GM18909 (cell line): ENCODE data around the gene THRB.

Source experiments
- ATAC-seq: cut with Tn5 transposase; IDR thresholded peaks from one replicate; pipeline ENCODE4 v1.9.1; 2021; ENCODE audit warnings: mild to moderate bottlenecking; ENCODE audit not compliant: unreplicated experiment, poor library complexity

The THRB gene

DNA sequence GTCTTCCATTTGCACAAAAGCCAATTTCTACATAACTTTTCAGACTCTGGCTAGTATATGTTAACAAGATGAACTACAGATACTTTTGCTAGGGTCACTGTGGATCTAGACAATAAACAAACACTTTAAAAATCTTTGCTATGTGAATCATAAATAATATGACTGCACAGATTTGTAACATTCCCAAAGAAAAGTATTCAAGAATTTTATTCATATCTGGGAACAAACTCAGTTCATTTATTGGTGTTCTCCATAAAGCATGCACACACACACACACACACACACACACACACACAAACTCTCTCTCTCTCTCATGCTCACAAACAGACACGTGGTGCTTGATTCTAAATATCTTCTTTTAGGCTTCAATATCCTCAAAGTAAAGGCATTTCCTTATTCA lies 18.8 kb upstream of the THRB start:
- no peak for ATAC-seq

DNA sequence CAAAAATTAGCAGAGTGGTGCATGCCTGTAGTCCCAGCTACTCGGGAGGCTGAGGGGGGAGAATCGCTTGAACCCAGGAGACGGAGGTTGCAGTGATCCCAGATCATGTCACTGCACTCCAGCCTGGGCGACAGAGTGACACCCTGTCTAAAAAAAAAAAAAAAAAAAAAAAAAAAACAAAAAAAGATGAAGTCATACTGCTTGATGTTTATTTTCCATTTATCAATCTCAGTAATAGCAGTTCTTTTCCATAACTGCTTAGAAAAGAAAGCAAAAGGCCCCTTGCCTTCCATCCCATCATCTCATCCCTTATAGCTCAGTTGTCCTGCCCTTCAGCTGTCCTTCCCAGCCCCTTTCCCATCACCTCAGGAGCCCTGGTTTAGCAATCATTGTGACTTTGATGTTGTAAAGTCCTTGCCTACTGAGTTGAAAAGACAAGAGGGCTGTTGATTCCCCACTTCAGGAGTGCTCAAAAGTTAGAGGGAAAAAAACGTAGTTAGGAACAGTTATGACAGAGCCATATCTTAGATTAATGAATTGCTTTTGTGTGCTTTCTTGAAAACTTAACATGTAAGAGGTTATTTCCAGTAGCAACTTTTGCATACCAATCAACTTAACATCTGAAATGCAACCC lies 18.0 kb upstream of the THRB start:
- ATAC-seq: no peak

DNA sequence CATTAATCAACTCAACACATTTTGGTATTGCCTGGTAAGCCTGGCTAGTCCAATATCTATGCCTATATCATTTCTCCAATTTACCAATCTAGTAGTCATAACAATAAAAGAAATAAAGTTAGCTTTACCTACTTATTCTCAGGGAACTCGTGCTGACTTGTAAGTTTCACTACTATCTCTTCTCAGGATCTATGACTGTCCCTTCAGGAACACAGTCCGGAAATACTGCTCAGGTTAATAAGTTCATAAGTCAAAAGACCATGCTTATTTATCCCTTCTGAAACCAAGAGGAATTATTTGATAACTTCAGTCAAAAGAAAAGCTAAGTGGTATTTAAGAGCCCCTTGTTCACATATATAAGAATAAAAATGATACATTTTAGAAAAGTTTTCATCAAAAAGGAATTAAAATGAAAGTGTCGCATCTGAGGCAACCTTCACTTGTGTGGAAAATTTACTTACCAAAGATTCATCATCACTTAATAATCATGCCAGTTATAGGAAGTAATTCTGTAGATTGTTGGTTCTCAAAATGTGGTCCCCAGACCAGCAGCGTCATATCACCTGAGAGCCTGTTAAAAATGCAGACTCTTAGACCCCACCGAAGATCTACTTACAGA lies 15.5 kb upstream of the THRB start:
- no peak for ATAC-seq

DNA sequence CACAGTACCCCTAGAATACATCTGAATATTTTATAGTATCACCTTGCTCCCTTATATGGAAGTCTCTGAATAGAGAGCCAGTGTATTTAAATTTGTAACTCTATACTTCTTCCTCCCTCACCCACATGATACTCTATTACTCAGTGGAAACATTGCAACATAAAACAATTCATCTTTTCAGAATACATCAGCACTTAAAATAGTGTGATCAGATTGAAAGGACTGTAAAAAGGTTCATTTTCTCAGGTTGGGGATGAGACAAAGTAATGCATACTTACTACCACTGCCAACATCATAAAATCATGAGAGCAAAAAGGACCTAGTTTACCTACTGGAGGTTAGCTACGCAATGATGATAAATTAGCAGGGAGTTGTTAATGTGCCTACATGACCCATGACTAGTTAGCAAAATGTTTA lies 13.8 kb upstream of the THRB start:
- no peak for ATAC-seq

DNA sequence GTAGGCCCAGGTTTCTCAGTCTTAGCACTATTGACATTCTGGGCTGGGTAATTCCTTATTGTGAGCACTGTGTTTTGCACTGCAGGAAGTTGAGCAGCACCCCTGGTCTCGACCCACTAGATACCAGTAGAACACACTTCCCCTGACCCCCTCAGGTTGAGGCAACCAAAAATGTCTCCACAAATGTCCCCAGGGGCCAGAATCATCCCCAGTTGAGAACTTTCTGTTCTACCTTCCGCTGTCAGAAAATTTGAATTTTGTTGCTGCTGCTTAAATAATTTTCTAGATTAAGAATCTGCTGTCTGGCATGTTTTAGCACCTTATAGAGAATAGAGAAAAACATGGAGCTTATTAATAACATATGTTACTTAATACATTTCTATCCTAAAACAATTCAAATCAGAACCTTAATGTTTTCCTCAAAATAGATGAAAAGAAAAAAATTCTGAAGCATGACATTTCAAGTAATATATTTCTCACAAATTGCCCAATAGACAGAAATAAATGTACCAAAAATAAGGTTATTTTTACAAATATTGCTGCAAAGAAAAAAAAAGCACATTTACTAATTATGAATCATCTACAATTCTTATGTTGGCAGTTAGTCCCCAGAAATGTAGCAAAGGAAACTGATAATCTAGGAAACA lies 13.2 kb upstream of the THRB start:
- ATAC-seq: no peak

DNA sequence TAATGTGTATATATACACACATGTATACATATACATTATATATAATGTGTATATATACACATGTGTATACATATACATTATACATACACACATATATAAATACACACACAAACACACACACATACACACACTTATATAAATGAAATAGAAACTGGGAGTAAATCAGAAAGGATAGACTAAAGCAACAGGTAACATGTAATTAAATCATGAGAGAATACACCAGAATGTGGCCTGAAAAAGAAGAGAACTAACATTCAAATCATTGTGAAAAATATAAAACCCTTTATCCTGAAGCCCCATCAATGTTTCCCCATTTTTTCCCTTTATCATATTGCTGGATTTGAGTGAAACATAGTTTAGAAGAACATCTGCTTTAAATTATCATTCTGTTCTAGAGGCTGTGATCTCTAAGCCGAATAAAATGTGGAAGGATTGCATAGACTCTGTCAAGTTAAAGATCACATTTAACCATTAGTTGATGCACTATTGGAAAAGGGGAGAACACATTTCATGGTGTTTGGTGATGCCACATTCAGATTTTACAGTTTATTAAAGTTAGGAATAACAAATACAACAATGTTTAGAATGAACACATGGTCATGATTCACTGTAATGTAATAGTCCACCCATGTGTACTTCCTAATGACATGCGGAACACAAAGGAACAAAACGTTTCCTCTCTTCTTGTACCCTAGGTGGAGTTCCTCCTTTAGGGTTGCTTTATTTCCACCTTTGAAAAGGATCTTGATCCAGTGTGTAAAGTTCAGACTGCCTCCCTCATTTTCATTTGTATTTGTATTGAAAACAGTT lies 12.5 kb upstream of the THRB start:
- no peak for ATAC-seq

DNA sequence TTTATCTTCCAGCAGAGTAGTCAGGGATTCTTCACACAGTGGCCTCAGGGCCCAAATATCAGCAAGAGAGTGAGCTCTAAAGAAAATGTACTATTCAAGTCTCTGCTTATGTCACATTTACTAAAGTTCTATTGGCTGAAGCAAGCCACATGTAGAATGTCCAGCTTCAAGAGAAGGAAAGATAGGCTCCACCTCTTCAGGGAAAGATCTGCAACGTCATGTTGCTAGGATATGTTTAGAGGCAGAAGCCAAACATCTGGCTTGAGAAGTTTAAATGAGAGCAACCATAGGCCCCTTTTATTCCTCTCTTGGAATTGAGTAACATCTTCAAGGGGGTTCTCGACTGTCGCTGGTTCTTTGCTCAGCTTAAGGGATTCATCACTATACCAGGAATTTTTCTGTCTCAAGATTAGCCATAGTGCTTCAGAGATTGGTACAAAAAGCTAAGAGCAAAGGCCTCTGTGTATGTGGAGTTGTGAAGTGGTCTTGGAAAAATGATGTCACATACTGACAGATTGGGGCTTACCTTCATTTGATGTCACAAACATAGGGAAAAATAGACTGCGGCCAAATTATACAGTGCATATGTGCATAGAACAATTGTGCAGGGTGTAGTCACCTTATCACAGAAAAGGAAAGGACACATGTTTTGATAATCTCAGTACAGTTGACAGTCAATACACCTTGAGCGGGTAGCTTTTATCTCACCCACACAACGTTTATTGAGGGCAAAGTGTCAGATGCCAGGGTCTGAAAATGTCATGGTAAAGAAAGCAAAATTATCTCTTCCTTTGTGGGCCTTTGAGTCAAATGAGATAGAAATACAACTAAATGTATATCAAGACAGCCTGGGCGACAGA lies 11.3 kb upstream of the THRB start:
- ATAC-seq: no peak

DNA sequence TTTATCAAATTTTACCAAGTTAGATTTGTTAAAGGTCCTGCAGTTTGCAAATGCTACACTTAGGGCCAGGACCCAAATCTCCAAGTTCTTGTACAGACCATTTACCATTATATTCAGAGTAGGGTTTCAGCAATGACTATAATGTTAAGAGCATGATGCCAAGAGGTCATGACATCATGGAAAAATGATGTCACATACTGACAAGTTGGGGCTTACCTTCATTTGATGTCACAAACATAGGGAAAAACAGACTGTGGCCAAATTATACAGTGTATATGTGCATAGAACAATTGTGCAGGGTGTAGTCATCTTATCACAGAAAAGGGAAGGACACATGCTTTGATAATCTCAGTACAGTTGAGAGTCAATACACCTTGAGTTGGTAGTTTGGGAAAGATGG lies 10.1 kb upstream of the THRB start:
- ATAC-seq: no peak

DNA sequence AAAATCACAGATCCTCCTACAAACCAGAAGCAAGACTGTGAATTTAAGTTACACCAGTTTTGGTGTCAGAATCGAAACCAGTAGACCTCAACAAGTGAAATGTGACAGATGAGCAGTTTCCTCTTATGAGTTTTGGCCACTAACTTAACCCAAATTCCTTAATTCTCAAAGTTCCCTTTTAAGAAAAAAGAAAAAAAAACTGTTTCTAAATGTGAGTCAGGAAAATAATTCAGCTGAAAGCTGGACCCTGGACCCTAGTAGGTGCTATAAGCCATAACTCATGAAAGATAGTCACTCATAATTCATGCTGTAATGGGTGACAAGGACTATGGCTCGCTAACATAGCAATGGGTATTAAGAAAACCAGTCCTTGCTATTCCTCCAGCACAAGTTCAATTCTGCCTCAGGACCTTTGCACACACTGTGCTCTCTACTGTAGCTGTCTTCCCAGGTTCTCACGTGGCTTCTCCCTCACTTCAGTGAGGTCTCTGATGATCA lies 9.0 kb upstream of the THRB start:
- peak; percentile 86 for ATAC-seq

DNA sequence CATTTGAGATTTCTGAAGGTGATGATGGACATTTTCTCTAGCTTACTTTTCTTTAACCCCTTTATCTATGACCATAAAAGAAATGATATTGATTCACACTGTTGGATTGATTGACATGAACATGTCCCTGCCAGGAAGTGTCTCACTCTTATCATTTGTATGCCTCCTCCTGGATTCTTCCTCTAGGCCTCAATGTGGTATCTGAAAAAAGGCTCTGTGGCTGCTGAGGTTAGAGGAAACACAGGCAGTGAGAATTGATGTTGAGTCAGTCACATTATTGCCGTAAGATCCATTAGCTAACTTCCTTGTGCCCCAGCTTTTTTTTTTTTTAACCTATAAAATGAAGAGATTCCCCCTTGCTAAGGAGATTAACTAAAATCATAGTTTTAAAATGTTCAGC lies 8.0 kb upstream of the THRB start:
- ATAC-seq: no peak

DNA sequence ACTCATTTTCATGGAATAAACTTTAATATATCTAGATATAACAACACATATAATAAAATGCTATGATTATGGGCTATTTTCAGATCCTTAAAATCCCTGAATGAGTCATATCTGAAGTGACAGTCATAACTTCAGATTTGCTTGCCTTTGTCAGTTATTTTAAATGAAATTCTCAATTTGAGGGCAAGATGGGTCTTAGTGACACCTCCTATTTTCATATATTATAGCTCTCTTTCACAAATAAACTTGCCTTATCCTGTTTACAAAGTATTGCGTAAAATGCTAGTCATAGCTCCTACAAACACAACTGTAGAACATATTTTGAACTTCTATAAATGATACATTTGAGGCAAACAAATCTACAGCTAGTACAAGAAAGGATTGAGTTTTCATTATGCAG lies 6.2 kb upstream of the THRB start:
- ATAC-seq: no peak

DNA sequence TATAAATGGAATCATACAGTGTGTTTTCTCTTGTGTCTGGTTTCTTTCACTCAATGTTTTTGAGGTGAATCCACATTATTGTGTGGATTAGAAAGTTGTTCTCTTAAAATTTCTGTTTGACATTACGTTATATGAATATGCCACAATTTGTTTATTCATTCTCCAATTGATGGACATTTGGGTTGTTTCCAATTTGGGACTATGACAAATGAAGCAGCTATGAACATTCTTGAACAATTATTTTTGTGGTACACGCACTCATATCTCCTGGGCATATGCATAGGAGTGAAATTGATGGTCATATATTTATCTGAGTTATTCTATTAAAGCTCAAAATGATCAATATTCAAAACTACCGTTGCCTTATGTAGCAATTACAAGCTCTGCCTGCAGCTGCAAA lies 5.3 kb upstream of the THRB start:
- no peak for ATAC-seq

DNA sequence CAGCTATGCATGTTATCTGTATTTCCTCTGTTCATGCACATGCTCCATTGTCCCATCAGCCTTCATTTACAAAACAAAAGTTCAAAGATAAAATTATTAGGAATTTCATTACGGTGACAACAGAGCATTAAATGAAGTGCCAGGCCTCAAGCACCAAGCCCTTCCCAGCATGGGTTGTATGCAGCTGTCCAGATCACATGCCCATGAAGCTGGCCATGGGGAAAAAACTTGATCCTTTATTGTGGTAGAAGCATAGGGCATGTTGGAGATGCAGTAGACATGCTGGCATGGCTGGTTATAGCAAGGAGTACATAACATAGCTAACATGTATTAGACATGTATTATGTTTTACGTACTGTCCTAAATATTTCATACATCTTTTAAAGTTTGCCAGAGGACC lies 4.1 kb upstream of the THRB start:
- ATAC-seq: no peak

DNA sequence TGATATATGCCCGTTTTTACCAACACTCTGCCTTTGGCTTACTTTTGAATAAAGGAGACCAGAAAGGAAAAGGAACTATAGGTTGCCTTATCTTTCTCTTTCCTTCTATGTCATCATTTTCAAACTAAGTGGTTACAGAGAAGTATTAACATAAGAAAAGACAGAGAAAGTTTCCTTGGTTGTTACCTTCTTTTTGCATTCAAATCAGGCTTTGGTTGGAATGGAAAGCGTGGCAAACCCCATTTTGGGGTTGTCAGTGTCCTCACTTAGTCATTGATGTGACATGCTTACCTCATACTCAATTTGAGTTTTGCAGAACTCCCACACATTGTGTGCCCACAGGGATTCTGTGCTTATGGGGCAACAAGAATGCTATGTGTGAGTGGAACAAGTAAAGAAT lies 3.7 kb upstream of the THRB start:
- ATAC-seq: no peak

DNA sequence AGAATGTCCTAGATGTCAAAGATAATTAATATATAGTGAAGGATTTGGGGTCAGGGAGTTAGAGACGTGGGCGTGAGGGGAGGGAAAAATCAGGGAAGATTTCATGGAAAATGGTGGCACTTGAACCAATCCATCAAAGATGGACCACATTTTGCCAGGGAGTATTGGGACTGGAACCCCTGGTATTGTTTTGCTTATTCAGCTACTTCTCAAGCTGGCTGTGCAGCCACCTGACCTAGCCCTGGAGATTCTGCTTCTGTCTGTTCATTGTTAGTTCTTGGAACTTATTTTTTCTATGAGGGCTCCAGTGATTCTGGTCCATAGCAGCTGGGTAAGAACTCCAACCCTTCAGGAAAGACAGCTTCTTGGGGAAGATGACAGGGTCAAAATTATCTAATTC lies 3.3 kb upstream of the THRB start:
- no peak for ATAC-seq

DNA sequence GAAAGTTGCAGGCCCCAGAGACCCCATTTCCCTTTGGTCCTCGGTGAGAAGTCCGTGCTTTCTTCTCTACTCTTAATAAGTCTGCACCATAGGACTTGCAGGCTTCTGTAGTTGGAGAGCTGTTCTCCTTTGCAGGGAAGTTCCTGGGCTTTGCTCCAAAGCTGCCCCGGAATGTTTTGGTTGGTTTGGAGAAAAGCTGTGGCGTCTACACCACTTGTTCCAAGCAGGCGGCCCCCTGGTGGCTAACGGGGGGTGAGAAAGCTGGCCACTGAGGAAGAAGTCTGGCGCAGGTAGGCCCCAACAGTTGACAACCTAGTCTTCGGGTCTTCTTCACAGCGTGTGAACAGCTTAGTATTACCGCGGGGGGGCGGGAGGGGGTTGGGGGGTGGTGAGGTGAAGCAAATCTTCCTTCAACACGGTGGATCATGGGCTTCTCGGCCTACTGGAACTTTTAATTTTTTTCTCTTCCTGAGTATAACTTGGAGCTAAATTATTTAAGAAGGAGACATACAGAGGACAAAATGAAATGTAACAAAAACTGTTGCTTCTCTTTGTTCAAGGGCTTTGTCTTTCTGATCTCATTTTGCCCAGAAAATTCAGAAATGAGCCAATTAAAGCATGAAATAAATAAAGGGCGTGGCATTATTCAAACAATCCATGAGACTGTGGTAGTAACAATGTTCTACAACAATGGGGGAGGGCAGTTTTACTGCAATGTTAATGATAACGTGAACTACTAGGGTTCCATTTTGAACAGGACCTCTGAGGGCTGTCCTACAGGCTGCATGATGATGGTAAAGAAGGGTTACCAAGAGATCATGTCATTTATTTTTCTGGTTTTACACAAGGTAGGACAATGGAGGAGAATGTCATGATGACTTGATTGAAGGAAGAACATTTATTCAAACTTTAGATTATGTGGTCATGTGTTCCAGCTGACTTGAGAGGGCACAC lies 2.2 kb upstream of the THRB start:
- no peak for ATAC-seq

DNA sequence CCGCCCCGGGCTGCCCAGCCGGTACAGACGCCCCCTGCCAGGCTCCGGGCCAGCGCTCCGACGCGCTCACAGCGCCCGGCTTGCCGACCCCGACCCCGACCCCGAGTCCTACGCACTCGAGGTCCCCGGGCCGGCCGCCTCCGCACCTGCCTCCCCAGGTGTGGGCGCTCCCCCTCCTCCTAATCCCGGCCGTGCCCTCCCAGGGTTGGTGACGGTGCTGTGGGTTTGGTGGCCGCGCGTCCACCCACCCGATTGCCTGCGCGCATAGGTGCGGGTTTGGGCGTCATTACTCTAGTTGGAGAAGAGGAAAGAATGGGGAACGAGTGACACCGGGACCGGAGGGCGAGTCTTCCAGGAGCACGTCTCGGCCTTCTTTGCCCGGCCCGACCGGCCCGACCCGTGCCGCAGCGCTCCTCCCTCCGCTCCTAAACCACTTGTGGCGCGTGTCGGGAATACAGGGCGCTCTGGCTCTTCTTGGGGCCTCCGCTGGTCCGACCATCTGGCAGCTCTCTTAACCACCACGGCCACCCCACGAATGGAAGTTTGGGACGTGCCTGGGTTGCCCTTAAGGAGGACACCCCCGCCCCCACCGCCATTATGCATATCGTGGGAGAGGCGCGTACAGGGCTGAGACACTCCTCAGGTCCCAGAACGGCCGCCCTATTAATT lies 810 bp upstream of the THRB start:
- ATAC-seq: no peak

DNA sequence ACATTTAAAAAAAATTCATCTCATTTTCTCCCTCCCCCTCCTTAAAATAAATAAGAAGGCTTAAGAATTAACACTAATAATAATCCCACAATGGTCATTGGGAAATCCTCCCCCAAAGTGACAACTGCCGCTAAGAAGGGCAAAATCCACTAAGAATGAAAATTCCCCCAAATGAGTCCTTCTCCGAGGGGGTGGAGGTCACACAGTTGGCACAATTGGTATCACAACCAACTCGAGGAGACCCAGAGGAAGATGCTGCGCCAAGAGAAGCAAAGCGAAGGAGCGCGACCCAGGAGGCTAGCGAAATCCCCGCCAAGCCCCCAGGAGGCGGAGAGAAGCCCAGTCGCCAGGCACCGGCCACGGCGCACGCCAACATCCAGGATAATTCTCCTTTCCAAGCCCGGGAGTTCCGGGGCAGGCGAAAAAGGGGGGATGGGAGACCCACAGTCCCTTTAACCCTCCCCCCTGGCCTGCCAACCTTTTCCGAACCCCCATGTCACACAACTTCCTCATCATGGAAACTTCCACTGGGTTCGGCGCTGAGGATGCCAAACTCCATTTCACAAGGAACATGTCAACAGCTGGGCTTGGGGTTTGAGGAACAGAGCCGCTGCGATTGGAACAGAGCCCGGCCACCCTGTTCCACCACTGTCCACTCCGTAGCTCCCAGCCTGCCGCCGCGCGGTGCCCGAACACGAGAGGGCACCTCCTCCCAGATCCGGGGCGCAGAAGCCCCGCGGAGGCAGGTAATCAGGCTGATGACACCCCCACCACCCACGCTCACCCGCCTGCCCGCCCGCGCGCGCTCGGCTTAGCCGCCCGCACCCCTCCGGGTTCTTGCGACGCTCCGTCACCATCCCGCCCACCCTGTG lies 668 bp downstream of the THRB start:
- no peak for ATAC-seq
